ENCODE measurements around the gene TSPAN31.

TSPAN31 gene

DNA sequence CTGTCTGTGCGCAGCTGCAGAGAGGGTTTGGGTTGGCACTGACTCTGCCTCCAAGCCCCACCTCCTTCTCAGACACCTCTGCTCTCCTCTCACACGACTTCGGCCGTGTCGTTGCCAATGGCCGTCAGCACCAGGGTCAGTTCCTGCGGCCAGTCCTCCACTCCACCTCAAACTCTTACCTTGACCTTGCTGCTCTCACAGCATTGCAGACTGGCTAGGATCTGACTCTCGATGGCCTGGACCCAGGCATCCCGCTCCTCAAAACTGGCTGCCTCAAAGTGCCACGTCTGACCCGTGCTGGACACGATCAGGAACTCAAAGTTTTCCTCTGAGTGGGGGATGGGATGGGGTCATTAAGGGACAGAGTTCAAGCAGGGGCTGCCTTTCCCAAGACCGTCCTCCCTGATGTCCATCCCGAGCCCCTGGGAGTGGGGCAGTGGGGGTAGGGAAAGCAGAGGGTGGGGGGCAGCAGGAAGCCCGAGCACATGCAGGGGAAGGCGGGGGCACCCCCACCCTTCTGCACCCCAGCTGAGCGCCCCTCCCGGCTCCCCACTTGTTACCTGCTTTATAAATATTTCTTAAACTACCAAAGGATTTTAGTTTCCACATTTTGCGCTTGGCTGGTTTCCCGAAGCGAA is 17.0 kb upstream of the TSPAN31 start:
- Histone ChIP-seq H3K27ac (ENCODE audit: low read depth, low read length, poor library complexity, severe bottlenecking) (no peak overlapping the region), H3K4me3 (ENCODE audit: low read depth, low read length, poor library complexity, severe bottlenecking) (no peak overlapping the region), H3K9ac (ENCODE audit: low read length) (no peak overlapping the region), H3K4me2 (ENCODE audit: low read length) (no peak overlapping the region), H3F3A (ENCODE audit: insufficient read depth, low read length) (peaks cover 3% of the 10 kb centered on the region), H3K4me1 (ENCODE audit: insufficient read depth, low read length, severe bottlenecking) (peaks cover 4% of the 10 kb centered on the region), H3K9me3 (ENCODE audit: low read length) (no peaks in the 10 kb centered on the region), H3K27me3 (ENCODE audit: insufficient read depth, low read length) (no peaks in the 10 kb centered on the region), H3K9me2 (ENCODE audit: low read depth, low read length) (no peaks in the 10 kb centered on the region), H3K36me3 (ENCODE audit: insufficient read depth, low read length) (peaks cover 49% of the 10 kb centered on the region), H2AFZ (ENCODE audit: low read length) (no peak overlapping the region), H4K20me1 (ENCODE audit: insufficient read depth, low read length) (no peaks in the 10 kb centered on the region), H3K79me2 (ENCODE audit: insufficient read depth, low read length) (no peaks in the 10 kb centered on the region)
- TF ChIP-seq EZH2 (IDR thresholded peaks at IDR 0.05; ENCODE audit: borderline replicate concordance, low read length) = no peak
- TF ChIP-seq, protein P1, sequence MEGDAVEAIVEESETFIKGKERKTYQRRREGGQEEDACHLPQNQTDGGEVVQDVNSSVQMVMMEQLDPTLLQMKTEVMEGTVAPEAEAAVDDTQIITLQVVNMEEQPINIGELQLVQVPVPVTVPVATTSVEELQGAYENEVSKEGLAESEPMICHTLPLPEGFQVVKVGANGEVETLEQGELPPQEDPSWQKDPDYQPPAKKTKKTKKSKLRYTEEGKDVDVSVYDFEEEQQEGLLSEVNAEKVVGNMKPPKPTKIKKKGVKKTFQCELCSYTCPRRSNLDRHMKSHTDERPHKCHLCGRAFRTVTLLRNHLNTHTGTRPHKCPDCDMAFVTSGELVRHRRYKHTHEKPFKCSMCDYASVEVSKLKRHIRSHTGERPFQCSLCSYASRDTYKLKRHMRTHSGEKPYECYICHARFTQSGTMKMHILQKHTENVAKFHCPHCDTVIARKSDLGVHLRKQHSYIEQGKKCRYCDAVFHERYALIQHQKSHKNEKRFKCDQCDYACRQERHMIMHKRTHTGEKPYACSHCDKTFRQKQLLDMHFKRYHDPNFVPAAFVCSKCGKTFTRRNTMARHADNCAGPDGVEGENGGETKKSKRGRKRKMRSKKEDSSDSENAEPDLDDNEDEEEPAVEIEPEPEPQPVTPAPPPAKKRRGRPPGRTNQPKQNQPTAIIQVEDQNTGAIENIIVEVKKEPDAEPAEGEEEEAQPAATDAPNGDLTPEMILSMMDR (IDR thresholded peaks at IDR 0.05; ENCODE audit: low read length) = no peak

DNA sequence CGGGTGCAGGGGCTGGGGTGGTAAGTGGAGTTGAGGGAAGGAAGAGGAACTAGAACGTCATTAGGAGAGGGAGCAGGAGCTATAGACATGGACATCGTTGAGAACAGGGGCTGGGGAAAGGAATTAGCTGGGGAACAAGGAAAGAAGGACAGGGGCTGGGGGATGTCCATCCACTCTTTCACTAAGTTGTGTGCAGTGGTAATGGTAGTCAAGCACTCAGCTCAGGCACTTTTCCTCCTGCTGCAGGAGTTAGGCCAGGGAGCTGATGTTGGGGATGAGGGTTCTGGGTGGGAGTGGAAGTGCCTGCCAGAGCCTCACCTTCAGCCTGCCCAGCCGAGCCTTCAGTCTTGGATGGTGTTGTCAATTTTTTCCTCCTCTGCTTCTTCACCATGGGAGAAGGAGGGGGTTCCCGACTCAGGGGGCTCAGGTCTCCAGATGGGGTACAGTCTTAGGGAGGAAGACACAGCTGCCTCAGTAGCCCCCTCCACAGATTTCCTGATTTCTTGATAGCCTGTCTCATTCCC is 15.5 kb upstream of the TSPAN31 start:
- no peaks in the 10 kb centered on the region for H3K79me2 ChIP-seq (ENCODE audit: insufficient read depth, low read length)

DNA sequence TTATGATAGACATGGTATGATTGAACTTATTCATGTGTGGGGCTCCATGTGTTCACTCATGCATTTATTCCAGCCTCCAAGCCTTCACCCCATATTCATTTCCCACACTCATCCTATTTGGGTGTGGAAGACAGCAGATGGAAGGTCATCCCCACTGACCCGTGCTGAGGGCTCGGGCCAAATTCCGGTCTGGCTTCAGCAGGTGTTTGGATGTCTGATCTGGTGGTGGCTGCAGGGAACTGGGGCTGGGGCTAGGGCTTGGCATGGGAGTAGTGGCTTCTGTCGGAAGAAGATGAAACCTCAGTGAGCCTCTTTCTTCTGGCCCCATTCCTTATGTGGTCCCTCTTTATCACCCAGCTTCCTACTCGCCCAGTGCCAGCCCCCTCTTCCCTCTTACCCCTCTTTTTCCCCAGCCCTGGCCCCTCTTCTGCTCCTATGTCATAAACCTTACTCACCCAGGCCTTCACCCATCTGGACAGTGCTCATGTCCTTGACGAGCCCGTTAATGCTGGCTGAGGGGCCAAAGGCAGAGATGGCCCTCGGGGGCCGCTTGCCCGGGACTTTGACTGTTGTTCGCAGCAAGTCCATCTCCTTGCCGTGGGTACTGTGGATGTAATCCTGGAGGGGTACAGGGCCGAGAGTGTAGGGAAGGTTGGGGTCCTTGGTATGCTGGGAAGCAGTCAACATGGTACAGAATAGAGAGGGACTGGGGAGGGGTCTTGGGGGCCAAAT is 14.3 kb upstream of the TSPAN31 start:
- Histone ChIP-seq H3K79me2 (ENCODE audit: insufficient read depth, low read length) (no peaks in the 10 kb centered on the region), H4K20me1 (ENCODE audit: insufficient read depth, low read length) (no peaks in the 10 kb centered on the region), H3K4me3 (ENCODE audit: low read depth, low read length, poor library complexity, severe bottlenecking) (no peak overlapping the region), H3K9me3 (ENCODE audit: low read length) (no peaks in the 10 kb centered on the region), H3K9me2 (ENCODE audit: low read depth, low read length) (no peaks in the 10 kb centered on the region), H3K4me1 (ENCODE audit: insufficient read depth, low read length, severe bottlenecking) (no peaks in the 10 kb centered on the region), H3K27me3 (ENCODE audit: insufficient read depth, low read length) (no peaks in the 10 kb centered on the region), H3K27ac (ENCODE audit: low read depth, low read length, poor library complexity, severe bottlenecking) (no peak overlapping the region), H3F3A (ENCODE audit: insufficient read depth, low read length) (no peaks in the 10 kb centered on the region), H3K4me2 (ENCODE audit: low read length) (no peak overlapping the region), H3K36me3 (ENCODE audit: insufficient read depth, low read length) (peaks cover 58% of the 10 kb centered on the region), H2AFZ (ENCODE audit: low read length) (no peak overlapping the region), H3K9ac (ENCODE audit: low read length) (no peak overlapping the region)
- TF ChIP-seq EZH2 (IDR thresholded peaks at IDR 0.05; ENCODE audit: borderline replicate concordance, low read length) = no peak
- TF ChIP-seq, protein P1 (IDR thresholded peaks at IDR 0.05; ENCODE audit: low read length) = no peak

More for the DNA sequence above, 15.5 kb upstream of the TSPAN31 start:
- H3K9ac ChIP-seq (ENCODE audit: low read length) = no peak overlapping the region
- peaks cover 3% of the 10 kb centered on the region; the same call in 1 of the 2 replicates for H3F3A ChIP-seq (ENCODE audit: insufficient read depth, low read length)
- no peaks in the 10 kb centered on the region for H3K27me3 ChIP-seq (ENCODE audit: insufficient read depth, low read length)
- H3K4me2 ChIP-seq (ENCODE audit: low read length) = no peak overlapping the region
- no peak overlapping the region for H2AFZ ChIP-seq (ENCODE audit: low read length)
- no peaks in the 10 kb centered on the region for H4K20me1 ChIP-seq (ENCODE audit: insufficient read depth, low read length)
- no peak overlapping the region for H3K4me3 ChIP-seq (ENCODE audit: low read depth, low read length, poor library complexity, severe bottlenecking)
- peaks cover 4% of the 10 kb centered on the region for H3K4me1 ChIP-seq (ENCODE audit: insufficient read depth, low read length, severe bottlenecking)
- TF ChIP-seq, protein P1 (IDR thresholded peaks at IDR 0.05; ENCODE audit: low read length) = no peak
- TF ChIP-seq EZH2 (IDR thresholded peaks at IDR 0.05; ENCODE audit: borderline replicate concordance, low read length) = no peak
- no peaks in the 10 kb centered on the region for H3K9me2 ChIP-seq (ENCODE audit: low read depth, low read length)
- H3K36me3 ChIP-seq (ENCODE audit: insufficient read depth, low read length) = peaks cover 52% of the 10 kb centered on the region
- H3K27ac ChIP-seq (ENCODE audit: low read depth, low read length, poor library complexity, severe bottlenecking) = no peak overlapping the region
- no peaks in the 10 kb centered on the region for H3K9me3 ChIP-seq (ENCODE audit: low read length)
